Osteoblast (primary cell): ENCODE results near the gene FUCA1. TPM values are rescaled to one million over a fixed set of nuclear protein-coding genes. Genes with fewer than 3 reads are reported as not detected.

Experiments
- DNase-seq: peaks from one replicate; pipeline ENCODE4 v3.0.0; 2011; ENCODE audit warnings: low spot score, mixed read lengths; ENCODE audit not compliant: insufficient read length; ENCODE audit errors: missing footprints
- H2AFZ ChIP-seq: 2 replicates; pipeline ENCODE4 v1.6.0; 2011; ENCODE audit warnings: mild to moderate bottlenecking, low read length
- H3K27ac ChIP-seq: 2 replicates; pipeline ENCODE4 v1.5.1; 2011; ENCODE audit warnings: mild to moderate bottlenecking, low read depth, low read length, moderate library complexity
- H3K27me3 ChIP-seq: 2 replicates; pipeline ENCODE4 v1.6.0; 2012; ENCODE audit warnings: mild to moderate bottlenecking, control low read depth, inconsistent platforms, low read length, moderate library complexity; ENCODE audit not compliant: insufficient read depth
- H3K36me3 ChIP-seq: 2 replicates; pipeline ENCODE4 v1.5.1; 2011; ENCODE audit warnings: mild to moderate bottlenecking, low read length, control low read depth, moderate library complexity; ENCODE audit not compliant: insufficient read depth
- H3K4me1 ChIP-seq: 2 replicates; pipeline ENCODE4 v1.5.1; 2011; ENCODE audit warnings: mild to moderate bottlenecking, low read length, control low read depth, moderate library complexity; ENCODE audit not compliant: insufficient read depth
- H3K4me2 ChIP-seq: 2 replicates; pipeline ENCODE4 v1.6.0; 2011; ENCODE audit warnings: mild to moderate bottlenecking, low read length; ENCODE audit not compliant: insufficient read depth
- H3K4me3 ChIP-seq: fragments of 200-600 bp; sonication (generic); 3 replicates; pipeline ENCODE4 v1.5.1; 2012; ENCODE audit warnings: mild to moderate bottlenecking, low read length, inconsistent platforms; ENCODE audit not compliant: insufficient read depth
- H3K79me2 ChIP-seq: 2 replicates; pipeline ENCODE4 v1.6.0; 2012; ENCODE audit warnings: mild to moderate bottlenecking, low read length, control low read depth, inconsistent platforms; ENCODE audit not compliant: insufficient read depth
- H3K9me3 ChIP-seq: 2 replicates; pipeline ENCODE4 v1.5.1; 2011; ENCODE audit warnings: low read depth, low read length, control low read depth
- H4K20me1 ChIP-seq: 2 replicates; pipeline ENCODE4 v1.6.0; 2012; ENCODE audit warnings: mild to moderate bottlenecking, low read length, control low read depth; ENCODE audit not compliant: insufficient read depth
- total RNA-seq: library from RNA; depleted of rRNA; stranded (reverse); fragments of >200 nt; gene quantifications from 2 replicates; pipeline ENCODE4 v1.2.3, GENCODE V29; 2012
- TF ChIP-seq, protein P1 (sequence below): IDR thresholded peaks from 2 replicates; pipeline ENCODE4 v1.5.1; 2011; ENCODE audit warnings: mild to moderate bottlenecking, low read depth, low read length, moderate library complexity; ENCODE audit errors: extremely low read depth

The FUCA1 gene
- total RNA-seq, 1 donor = 34.7 TPM

DNA sequence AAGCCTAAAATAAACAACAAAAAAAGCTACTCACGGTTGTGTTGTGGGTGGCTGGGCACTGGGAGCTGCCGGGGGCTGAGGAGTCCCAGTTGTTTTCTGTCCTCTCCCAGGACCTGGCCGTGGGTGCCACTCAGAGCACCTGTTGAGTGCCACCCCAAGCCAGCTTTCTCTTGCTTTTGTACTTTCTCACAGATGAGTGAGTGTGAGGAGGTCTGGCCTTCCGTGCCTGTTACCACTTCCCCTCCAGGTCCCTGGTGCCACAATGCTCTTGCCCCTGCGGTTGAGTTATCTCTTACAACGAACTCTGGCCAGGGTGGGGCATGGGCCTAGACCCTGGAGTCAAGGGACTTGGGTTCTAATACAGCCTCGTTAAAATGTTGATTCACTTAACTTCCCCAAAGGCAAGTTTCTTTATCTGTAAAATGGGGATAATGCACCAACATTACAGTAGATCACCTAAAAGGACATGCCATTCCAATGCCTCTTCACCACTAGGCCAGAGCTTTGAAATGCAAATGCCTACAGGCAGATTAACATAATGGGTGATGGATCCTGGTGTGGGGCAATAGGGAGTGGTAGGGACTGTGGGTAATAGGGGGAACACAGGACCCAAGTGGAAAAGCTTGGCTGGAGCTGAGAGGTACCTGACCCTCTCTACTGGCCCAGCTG lies 45.3 kb upstream of the FUCA1 start, which contains the start of gene CNR2:
Gene CNR2 (minus strand): TSS at position 151 of the 669 bp plus-strand sequence. CDS start 37,745 bp downstream, outside the sequence.
- H3K4me3 ChIP-seq = no peak within 1 kb of the TSS
- no peaks in the 10 kb centered on the region for H3K27me3 ChIP-seq
- H3K9me3 ChIP-seq = peaks cover 2% of the 10 kb centered on the region
- H3K36me3 ChIP-seq = no peaks in the 10 kb centered on the region
- no peaks in the 10 kb centered on the region for H3K79me2 ChIP-seq
- no peak within 1 kb of the TSS for H2AFZ ChIP-seq
- no peak within 1 kb of the TSS for H3K27ac ChIP-seq
- no peaks in the 10 kb centered on the region for H4K20me1 ChIP-seq
- H3K4me2 ChIP-seq = no peak within 1 kb of the TSS
- TF ChIP-seq, protein P1, sequence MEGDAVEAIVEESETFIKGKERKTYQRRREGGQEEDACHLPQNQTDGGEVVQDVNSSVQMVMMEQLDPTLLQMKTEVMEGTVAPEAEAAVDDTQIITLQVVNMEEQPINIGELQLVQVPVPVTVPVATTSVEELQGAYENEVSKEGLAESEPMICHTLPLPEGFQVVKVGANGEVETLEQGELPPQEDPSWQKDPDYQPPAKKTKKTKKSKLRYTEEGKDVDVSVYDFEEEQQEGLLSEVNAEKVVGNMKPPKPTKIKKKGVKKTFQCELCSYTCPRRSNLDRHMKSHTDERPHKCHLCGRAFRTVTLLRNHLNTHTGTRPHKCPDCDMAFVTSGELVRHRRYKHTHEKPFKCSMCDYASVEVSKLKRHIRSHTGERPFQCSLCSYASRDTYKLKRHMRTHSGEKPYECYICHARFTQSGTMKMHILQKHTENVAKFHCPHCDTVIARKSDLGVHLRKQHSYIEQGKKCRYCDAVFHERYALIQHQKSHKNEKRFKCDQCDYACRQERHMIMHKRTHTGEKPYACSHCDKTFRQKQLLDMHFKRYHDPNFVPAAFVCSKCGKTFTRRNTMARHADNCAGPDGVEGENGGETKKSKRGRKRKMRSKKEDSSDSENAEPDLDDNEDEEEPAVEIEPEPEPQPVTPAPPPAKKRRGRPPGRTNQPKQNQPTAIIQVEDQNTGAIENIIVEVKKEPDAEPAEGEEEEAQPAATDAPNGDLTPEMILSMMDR = no peak
- no peaks in the 10 kb centered on the region for H3K4me1 ChIP-seq
- DNase-seq = no peak

DNA sequence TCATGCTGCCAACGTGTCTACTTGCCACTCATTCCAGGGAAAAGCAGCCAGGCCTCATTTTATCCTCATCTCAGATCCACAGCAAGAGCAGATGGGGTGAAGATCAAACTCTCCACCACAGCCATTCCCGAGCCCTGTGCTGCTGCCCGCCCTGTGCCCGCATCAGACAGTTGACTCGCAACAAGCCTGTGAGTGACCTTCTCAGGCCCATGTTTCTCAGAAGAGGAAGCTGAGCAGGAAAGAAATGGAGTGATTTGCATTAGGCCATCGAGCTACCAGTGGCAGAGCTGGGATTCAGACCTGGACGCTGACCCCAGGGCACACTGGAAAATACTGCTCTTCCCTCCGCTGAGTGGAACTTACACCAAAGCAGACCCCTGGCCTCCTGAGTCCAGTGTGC lies 43.8 kb upstream of the FUCA1 start:
- Histone ChIP-seq H3K27ac (no peak overlapping the region), H3K27me3 (peaks cover 4% of the 10 kb centered on the region), H3K4me2 (no peak overlapping the region), H3K4me3 (no peak overlapping the region), H3K4me1 (no peaks in the 10 kb centered on the region), H3K9me3 (peaks cover 2% of the 10 kb centered on the region), H3K36me3 (no peaks in the 10 kb centered on the region), H2AFZ (no peak overlapping the region), H4K20me1 (no peaks in the 10 kb centered on the region), H3K79me2 (no peaks in the 10 kb centered on the region)
- no peak for DNase-seq
- TF ChIP-seq, protein P1 = no peak

DNA sequence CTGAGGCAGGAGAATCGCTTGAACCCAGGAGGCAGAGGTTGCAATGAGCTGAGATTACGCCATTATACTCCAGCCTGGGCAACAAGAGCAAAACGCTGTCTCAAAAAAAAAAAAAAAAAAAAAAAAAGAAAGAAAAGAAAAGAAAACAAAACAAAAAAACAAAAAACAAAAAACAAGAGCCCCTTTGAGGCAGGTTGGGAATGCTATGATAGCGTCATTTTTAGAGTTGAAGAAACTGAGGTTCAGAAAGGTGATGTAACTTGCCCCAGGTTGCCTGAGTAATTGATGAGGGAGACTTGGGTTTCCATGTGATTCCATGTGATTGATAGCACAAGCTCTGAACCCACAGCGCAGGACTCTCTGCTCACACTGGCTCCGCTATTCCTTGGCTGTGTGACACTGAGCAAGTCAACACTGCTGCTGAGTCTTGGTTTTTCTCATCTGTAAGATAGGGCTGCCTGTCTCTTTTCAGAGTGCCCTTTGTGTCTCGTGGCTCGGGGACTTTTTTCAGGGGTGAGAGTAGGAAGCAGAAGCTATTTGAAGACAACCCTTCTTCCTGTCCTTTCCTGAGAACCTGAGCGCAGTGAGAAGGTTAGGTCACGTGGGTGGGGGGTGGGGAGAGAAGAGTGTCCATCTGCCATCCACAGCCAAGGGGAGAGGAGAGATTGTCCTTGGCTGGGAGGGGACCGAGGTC lies 42.6 kb upstream of the FUCA1 start:
- peaks cover 2% of the 10 kb centered on the region for H3K9me3 ChIP-seq
- H3K27me3 ChIP-seq = peaks cover 10% of the 10 kb centered on the region
- H4K20me1 ChIP-seq = no peaks in the 10 kb centered on the region
- H3K4me3 ChIP-seq = no peak overlapping the region
- no peaks in the 10 kb centered on the region for H3K79me2 ChIP-seq
- H3K27ac ChIP-seq = no peak overlapping the region
- no peak overlapping the region for H2AFZ ChIP-seq
- no peak for DNase-seq
- TF ChIP-seq, protein P1 = no peak
- H3K4me2 ChIP-seq = no peak overlapping the region
- H3K36me3 ChIP-seq = no peaks in the 10 kb centered on the region
- H3K4me1 ChIP-seq = no peaks in the 10 kb centered on the region

DNA sequence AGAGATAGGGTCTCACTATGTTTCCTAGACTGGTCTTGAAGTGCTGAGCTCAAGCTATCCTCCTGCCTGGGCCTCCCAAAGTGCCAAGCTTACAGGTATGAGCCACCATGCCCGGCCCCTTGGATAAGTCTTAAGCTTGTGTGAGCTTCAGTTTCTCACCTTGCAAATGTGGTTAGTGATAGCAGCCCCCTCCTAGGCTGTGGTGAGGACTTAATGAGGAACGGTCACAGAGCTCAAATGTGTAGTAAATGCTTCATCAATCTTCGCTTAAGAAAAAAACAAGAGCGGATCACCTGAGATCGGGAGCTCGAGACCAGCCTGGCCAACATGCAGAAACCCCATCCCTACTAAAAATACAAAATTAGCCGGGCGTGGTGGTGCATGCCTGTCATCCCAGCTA lies 42.1 kb upstream of the FUCA1 start:
- DNase-seq = no peak
- H3K27me3 ChIP-seq = peaks cover 10% of the 10 kb centered on the region
- H3K4me1 ChIP-seq = no peaks in the 10 kb centered on the region
- no peak overlapping the region for H2AFZ ChIP-seq
- no peak overlapping the region for H3K4me3 ChIP-seq
- H3K36me3 ChIP-seq = no peaks in the 10 kb centered on the region
- no peak overlapping the region for H3K27ac ChIP-seq
- H4K20me1 ChIP-seq = no peaks in the 10 kb centered on the region
- H3K4me2 ChIP-seq = no peak overlapping the region
- H3K9me3 ChIP-seq = peaks cover 2% of the 10 kb centered on the region
- H3K79me2 ChIP-seq = no peaks in the 10 kb centered on the region
- TF ChIP-seq, protein P1 = no peak
